Measurements from ENCODE around the gene MSI2.

The MSI2 gene

DNA sequence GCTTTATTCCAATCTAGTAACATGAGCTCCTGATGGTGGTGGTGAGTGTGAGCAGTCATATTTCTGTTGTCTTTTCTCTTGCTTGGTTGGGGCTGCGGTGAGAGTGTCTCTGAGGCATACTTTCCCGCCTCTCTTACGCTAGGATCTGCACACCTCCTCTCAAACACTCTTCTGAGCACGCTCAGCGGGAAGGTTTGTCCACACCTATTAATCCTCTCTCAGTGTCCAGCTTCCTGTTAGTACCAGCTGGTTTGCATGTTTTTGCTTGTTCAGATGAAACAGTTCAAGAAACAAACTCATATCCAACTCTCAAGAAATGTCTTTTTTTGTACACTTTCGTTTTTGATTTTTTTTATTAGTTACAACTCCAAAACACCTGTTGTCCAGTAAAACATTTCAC, 399.2 kb downstream of the MSI2 start:
- no peak for DNase-seq

GRCh38 chr17:57657211-57657610, 400.9 kb downstream of the MSI2 start:
- DNase-seq: no peak

DNA sequence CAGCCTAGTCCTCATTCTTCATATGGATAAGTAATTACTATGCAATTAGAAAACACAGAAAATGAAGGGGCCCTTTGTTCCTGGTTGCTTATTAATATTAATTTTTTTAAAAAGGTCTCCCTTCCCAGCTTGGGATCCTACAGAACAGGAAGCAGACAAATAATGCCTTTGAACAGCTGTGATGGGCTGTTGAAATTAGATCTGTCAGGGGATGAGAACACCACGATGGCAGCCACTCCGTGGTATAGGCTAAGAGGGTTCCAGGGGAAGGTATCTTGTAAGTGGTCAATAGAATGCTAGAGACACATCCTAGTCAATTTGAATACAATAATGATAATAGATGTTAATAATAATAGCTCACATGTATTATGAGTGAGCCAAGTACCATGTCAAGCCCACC, 405.7 kb downstream of the MSI2 start:
- DNase-seq: no peak

- DNase-seq: peak; percentile 8
These were observed 406.5 kb downstream of the MSI2 start for GRCh38 chr17:57662644-57663308.

GRCh38 chr17:57663326-57664070, 407.2 kb downstream of the MSI2 start:
- DNase-seq: no peak

DNA sequence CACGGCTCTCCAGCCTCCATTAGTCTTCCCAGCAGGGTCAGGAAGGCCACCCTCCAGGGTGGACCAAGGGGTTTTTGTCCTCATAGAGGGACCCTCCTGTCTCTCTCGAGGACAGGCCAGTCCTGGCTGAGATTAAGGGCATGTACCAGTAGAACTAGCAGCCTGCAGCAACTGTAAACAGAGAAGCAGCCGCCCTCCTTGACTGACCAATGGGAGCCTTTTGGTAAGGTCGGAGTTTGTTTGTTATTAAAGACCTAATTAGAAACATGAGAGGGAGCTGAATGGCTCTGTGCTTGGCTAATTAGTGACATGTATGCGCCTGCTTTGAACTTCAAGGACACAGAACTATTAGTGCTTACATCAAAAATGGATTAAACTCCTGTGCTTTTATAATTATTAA, 408.8 kb downstream of the MSI2 start:
- no peak for DNase-seq

GRCh38 chr17:57665696-57666095, 409.4 kb downstream of the MSI2 start:
- no peak for DNase-seq

DNA sequence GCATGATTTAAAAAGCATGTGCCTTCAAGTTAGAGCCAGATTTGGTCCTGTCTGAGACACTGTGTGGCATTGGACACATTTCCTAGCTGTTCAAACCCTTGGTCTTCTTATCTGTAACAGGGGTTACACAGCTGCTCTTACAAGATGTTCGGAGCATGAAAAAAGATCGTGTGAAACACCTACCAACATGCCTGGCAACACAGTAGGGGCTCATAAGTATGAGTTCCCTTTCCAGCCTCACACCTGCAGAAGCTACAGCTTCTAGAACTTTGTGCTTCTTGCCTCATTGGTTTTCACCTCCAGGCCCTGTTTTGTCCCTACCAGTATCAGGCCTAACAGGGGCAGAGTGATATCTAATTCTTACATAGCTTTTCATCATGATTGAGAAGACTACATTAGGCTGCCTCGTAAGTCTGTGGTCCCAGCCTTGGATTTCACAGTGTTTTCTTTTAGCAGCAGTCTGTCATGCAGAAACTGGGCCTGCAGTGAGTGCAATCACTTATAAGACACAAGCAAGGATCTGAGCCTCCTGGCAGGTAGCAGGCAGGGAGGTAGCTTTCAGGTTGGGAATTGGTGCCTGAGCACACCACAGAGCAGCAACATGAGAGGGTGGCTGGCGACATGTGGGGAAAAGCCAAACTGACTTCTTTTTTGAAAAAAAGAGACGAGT, 410.0 kb downstream of the MSI2 start:
- DNase-seq: no peak

DNA sequence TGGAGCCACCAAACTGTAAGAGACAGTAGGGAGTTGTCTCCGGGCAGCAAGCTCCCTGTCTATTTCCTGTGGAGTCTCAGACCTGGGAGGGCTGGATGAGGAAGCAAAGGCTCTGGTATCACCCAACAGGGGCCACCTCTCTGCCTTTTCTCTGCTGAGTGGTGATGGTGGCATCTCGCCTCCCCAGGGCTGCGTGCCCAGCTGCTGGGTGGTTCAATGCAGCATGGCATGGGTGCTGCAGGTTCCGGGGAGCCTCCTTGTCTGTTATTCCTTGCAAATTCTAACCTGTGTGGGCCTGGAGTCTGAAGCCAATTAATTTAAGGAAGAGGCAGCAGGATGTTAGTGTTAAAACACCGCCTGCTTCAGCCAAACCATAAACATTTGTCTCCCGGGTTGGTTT, 410.6 kb downstream of the MSI2 start:
- DNase-seq: no peak

DNA sequence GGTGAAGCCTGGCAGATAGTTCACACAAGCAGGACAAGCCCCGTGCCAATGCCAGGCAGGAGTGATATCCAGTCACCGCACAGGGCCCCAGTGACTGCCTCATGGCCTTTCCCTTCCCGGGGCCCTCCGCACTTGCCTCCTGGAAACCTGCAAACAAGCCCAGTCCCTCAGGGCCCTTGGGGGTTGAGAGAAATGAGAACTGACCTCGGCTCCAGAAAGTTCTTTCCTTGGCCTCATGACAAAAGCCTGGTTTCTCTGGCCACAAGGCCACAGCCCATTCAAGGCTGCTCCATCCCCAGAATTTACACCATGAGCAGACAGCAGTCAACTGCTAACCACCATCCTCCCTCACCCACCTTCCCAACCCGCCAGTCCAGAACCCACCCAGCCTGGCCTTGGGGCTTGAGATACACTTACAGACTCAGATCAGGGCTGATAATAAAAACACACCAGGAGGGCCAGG, 411.2 kb downstream of the MSI2 start:
- no peak for DNase-seq

DNA sequence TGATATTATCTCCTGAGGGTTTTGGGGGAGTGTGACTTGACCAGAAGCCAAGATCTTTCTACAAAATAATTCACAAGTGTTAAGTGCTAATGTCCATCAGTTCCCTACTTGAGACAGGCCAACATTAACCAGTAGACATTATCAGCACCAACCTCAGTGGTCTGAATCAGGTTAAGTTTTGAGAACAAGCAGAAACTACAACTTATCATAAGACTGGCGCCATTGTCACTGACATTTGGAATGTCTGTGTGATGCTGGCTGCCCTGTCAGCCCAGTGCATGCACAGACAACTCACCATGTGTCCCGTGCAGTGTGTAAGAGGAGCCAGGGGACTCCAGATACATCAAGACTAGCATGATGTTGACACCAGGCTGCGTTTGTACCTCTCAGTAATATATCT, 412.0 kb downstream of the MSI2 start:
- no peak for DNase-seq

GRCh38 chr17:57669671-57670529, 413.6 kb downstream of the MSI2 start:
- DNase-seq: no peak

DNA sequence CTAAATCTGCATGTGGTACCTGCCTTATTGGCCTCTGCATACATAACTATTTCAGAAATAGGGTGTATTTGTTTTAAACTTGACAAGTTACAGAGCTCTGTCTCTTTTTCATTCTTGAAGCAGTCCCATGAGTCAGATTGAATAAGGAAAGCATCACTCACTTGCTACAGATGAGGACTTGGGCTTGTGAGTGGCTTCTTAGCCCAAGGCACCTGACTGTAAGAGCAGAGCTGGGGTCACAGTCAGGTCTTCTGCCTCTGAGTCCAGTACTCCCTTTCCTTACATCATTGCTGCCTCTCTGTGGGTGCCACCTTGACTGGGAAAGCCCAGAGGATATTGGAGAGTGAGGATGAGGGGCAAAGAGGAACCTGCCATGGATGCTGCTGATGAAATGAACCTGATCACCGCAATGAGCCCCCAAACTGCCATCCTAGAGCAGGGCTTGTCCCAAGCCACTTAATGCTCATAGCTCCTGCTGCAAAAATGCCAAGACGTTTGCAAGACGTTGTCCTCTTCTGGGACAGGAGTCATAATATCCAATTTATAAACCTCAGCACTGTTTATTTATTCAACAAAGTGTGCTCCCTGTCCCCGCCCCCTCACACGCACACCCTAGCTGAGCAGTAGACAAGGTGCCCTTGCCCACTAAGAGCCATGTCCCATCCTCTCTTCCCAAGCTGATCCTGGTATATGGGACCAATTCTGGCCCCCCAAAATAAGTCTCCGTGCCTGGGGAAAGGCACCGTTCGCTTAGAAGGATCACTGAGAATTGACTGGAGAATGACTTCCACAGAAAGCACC, 414.6 kb downstream of the MSI2 start:
- DNase-seq: no peak

DNA sequence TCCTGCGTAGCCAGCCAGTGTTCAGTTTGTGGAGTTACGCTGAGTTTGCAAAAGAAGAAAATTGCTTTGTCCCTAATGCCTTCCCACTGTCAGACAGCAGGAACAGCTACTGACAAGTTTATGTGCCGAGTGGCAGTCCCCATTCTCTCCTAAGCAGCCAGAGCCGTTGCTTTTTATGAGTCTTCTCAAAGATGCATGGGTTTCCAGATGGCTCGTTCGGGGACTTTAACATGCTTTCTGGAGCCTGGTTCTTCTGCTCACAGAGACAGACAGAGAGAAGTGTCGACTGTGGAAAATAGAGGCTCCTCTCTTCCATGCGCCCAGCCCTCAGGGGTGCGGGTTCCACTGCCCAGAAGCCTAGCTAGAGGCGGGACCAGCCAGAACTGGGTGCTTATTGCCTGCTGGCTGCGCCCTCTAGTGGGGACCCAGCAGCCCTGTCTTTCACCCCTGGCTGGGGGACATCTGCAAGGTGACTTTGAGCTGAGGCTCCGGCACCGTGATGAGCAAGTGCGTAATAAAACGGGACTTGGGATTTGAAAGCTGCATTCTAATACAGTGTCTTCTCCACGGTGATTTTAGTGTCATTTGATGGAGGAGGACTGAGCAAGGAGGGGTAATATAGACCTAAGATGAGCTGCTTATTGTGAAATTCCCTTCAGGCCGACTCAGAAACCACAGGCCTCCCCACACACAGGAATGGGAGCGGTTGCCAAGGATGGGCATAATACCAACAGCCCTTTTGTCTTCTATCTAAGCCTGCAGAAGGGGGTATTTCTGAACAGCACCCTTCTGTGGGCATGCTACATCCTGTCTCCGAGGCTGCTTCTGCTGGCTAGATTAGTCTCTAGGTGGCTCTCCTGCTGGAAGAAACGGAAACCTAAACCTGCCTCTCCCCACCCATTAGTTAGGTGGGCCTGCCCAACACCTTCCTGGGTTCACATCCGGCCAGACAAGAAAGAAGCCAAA, 415.6 kb downstream of the MSI2 start:
- DNase-seq: peak; percentile 56

GRCh38 chr17:57672971-57673370, 416.6 kb downstream of the MSI2 start:
- DNase-seq: no peak

DNA sequence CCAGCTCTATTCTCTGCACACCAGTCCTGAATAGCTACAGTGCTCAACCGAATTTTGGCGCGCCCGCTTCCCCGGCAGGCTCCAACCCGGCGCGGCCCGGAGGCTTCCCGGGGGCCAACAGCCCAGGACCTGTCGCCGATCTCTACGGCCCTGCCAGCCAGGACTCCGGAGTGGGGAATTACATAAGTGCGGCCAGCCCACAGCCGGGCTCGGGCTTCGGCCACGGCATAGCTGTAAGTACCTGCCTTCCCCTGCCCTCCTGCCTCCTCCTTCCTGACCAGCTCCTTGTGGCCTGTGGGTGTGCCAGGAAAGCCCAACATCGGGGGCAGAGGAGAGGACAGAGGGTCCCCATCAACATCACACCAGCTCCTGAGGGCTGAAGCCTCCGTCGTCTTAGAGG, 418.6 kb downstream of the MSI2 start:
- no peak for DNase-seq

DNA sequence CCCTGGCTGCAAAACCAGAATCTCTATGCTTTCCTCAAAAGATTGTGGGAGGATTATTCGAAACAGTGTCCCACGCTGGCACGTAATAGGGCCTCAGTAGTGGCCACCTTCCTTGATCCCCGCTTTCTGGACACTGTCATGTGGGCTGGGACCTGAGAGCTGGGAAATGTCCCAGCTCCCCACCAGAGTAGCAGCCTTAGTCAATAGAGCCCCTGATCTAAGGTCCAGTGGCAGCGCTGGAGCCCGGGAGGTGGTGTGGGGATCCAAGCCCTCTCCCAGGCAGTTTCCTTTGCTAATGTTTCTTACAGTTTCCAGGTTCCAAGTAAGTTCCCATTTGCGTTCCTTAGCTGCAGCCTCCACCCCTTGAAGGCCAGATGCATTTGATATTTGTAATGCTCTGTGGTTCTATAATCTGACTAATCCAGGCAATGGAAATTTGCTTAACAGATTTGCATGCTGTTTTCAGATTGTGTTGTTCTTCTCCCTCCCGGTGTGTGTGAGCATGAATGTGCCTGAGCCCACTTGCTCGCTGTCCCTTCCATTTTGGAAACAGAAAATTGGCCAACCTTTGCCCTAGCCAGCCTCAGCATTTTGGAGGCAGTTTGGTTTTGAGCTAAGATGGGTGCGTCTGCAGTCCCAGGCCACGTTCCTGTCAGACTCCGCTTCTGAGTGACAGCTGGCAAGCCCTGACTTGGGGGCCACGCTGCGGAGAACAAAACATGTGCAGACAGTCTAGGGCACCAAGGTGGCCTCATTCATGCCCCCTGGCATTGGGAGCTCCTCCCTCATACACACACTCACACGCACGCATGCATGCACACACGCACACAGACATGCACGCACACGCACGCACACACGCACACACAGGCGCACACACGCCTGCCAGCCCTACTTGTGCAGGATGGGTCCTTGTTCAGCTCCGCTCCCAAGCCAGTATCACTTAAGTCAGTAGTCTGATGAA, 419.4 kb downstream of the MSI2 start:
- no peak for DNase-seq

DNA sequence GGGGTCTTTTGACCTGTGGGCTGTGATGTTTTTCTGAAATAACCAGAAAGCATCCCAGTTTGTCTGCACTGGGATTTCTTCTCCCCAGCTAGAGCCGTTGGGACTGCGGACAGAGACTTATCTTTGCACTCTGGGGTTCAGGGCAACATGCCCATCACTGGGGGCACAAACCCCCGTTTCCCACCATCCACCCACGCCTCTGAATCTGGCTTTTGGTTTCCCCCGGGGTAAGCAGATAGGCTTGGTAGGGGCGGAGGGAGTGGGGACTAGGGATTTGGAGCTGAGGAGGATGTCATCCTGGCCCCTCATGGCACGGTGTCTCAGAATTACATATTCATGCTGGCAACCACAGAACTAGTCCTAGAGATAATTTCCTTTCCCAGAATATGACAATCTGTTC, 420.2 kb downstream of the MSI2 start:
- DNase-seq: no peak

GRCh38 chr17:57677301-57677700, 421.0 kb downstream of the MSI2 start:
- no peak for DNase-seq

DNA sequence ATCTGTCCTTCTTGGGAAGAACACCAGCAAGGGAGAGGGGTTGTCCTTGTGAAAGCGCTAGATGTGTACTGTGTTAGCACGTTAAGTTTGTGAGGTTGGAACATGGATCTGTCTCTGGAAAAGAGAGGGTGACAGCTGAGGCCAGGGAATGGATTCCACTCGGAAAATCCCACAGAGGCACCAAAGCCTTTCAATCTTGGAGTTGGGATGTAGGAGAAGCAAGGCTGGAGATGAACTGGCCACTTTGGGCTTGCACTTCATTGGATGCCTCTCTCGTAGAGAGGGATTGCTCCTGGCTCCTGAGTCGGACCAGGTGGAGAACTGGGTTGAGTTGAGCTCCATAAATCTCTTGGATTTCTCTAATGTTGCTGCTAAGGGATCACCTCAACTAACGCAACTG, 421.5 kb downstream of the MSI2 start:
- no peak for DNase-seq
